HepG2 (cell line): ENCODE measurements around the gene SERPINB1. TPM values are rescaled to one million over a fixed set of nuclear protein-coding genes. Genes with fewer than 3 reads are reported as not detected.
A peak's percentile ranks its signal among the peaks of the same experiment; 100 is the strongest.

Source experiments
- BHLHE40 ChIP-seq: IDR thresholded peaks from 2 replicates; pipeline ENCODE4 v1.6.1; 2011; ENCODE audit warnings: low read length, improper control_type of control experiment
- CHD4 ChIP-seq: fragments of 200-600 bp; sonication (generic); IDR thresholded peaks from 2 replicates; pipeline ENCODE4 v1.7.0; 2017; ENCODE audit warnings: mild to moderate bottlenecking, low read length, borderline replicate concordance
- FOXP4 ChIP-seq: sonication (generic); formaldehyde crosslinking; IDR thresholded peaks from 2 replicates; pipeline ENCODE4 v1.4.0; 2020; ENCODE audit warnings: missing genetic modification reagents
- HOXA3 ChIP-seq: sonication (generic); formaldehyde crosslinking; IDR thresholded peaks from 2 replicates; pipeline ENCODE4 v1.5.0; 2020; ENCODE audit warnings: missing genetic modification reagents
- MIER3 ChIP-seq: IDR thresholded peaks from 2 replicates; pipeline ENCODE4 v1.6.1; 2016; ENCODE audit warnings: missing compliant biosample characterization, borderline replicate concordance
- NFE2L2 ChIP-seq: fragments of 150-350 bp; IDR thresholded peaks from 2 replicates; pipeline ENCODE4 v1.6.1; 2014; ENCODE audit warnings: low read length
- NONO ChIP-seq, 2 experiments: fragments of 450-650 bp in 1 of 2; sonication (generic) in 1 of 2; formaldehyde crosslinking in 1 of 2; IDR thresholded peaks in 1 of 2; conservative IDR thresholded peaks in 1 of 2; 2 replicates each; pipeline versions ENCODE4 v1.6.1 to v1.8.0; 2017 to 2022; ENCODE audit warnings: mild to moderate bottlenecking in 1 of 2, missing genetic modification reagents in 1 of 2, moderate library complexity in 1 of 2
- ONECUT2 ChIP-seq: sonication (generic); formaldehyde crosslinking; IDR thresholded peaks from 2 replicates; pipeline ENCODE4 v1.4.0; 2020; ENCODE audit warnings: missing genetic modification reagents
- PHF5A ChIP-seq: IDR thresholded peaks from one replicate; pipeline ENCODE4 v1.6.1; 2018; ENCODE audit warnings: low read depth, missing genetic modification reagents; ENCODE audit not compliant: unreplicated experiment
- RBFOX2 ChIP-seq: fragments of 200-400 bp; formaldehyde crosslinking; IDR thresholded peaks from 2 replicates; pipeline ENCODE4 v1.6.1; 2017; ENCODE audit warnings: low read depth, mild to moderate bottlenecking, low read length
- REST ChIP-seq, 2 experiments: IDR thresholded peaks; 2 replicates each; pipeline ENCODE4 v1.6.1; 2011 to 2012; ENCODE audit warnings: low read length in 2 of 2, borderline replicate concordance in 1 of 2, low read depth in 1 of 2, mild to moderate bottlenecking in 1 of 2, moderate library complexity in 1 of 2
- SATB2 ChIP-seq: sonication (generic); formaldehyde crosslinking; IDR thresholded peaks from 2 replicates; pipeline ENCODE4 v1.5.0; 2020; ENCODE audit warnings: missing genetic modification reagents
- TRAFD1 ChIP-seq: sonication (generic); formaldehyde crosslinking; IDR thresholded peaks from 2 replicates; pipeline ENCODE4 v1.5.1; 2020; ENCODE audit warnings: missing genetic modification reagents, mild to moderate bottlenecking, borderline replicate concordance
- ZNF567 ChIP-seq: sonication (generic); formaldehyde crosslinking; IDR thresholded peaks from 2 replicates; pipeline ENCODE4 v1.8.1; 2023; ENCODE audit warnings: mild to moderate bottlenecking, missing genetic modification reagents, borderline replicate concordance
- ZNF614 ChIP-seq: IDR thresholded peaks from 2 replicates; pipeline ENCODE4 v1.6.1; 2018; ENCODE audit warnings: missing biosample characterization, missing genetic modification reagents, inconsistent platforms, borderline replicate concordance
- ZNF772 ChIP-seq: sonication (generic); formaldehyde crosslinking; IDR thresholded peaks from 2 replicates; pipeline ENCODE4 v1.5.0; 2020; ENCODE audit warnings: mild to moderate bottlenecking, missing genetic modification reagents
- polyA plus RNA-seq, 8 experiments: library from polyadenylated mRNA; depleted of rRNA in 3 of 8; stranded (reverse) in 7 of 8; unstranded in 1 of 8; fragments of >200 nt; fragmentation: Illumina TruSeq in 4 of 8; extraction: Trizol in 4 of 8; gene quantifications; 2 replicates each; pipeline versions ENCODE4 v1.2.1 to v1.2.3, GENCODE V29; 2011 to 2016; ENCODE audit warnings: low read depth in 4 of 8, missing spikeins in 1 of 8, mixed read lengths in 1 of 8; ENCODE audit not compliant: insufficient read depth in 1 of 8
- total RNA-seq, 5 experiments: library from RNA; depleted of rRNA; stranded (reverse); fragments of >200 nt; fragmentation: Illumina TruSeq; extraction: Trizol; gene quantifications; 2 replicates each; pipeline ENCODE4 v1.2.3, GENCODE V29; 2016; ENCODE audit warnings: low read depth in 1 of 5

Gene SERPINB1
- total and polyA plus RNA-seq, 2 of the 13 experiments (the other 11 are each of a cell fraction or from before 2014, with no cell fraction given) = 41.4 to 60.5 TPM

DNA sequence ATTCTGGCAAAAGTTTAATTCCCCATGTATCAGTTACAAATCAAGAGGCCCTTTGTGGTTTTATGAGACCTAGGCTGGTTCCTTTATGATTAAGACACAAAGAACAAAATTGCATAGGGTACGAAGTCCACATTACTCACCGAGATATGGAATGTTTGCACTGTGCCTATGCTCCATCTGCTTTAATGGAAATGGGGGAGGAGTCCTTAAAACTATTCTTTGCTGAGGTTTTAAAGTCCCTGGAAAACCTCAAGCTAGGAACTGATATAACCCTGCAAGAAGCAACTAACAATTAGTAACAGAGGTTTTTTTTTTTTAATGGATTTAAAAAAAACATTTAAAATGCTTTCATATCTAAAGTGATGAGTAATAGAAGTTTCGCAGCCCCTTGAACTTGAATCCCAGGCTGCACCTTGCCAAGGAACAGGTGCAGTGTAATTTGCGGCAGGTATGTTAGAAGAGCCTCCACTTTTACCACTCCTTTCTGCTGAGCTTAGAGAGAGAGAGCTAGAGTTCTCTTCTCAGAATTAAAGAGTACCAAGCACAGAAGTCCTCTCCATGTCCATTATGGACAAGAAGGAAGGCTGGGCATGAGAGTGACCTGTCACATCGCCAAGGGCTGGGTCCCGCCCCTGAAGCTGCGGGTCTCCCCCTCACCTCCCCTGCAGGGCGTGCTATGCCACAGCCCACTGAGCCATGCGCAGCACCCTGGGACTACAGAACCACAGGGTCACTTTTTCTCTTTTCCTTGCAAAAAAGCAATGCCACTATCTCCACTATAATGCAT, 2.3 kb downstream of the SERPINB1 start (continued):
- TF ChIP-seq RBFOX2 (peak; percentile 37; the same call in 1 of the 2 replicates), BHLHE40 (no peak), ONECUT2 (CRISPR knock-in tag) (no peak; the same call in 1 of the 2 replicates), FOXP4 (CRISPR knock-in tag) (peak; percentile 66), ZNF772 (CRISPR knock-in tag) (no peak; the same call in 1 of the 2 replicates), NONO (IDR thresholded peaks at IDR 0.05) (no peak), NONO (CRISPR knock-in tag; conservative IDR thresholded peaks at IDR 0.05) (0 out of 2 replicates have a peak, but pooled peaks have one; percentile 22), REST (IDR thresholded peaks at IDR 0.05; ENCODE audit: borderline replicate concordance in 1 of 2, low read depth in 1 of 2, low read length in 2 of 2) (0 out of 4 replicates have a peak, but pooled peaks of 1 of the 2 experiments have one; percentile 24), TRAFD1 (CRISPR knock-in tag) (no peak), PHF5A (CRISPR knock-in tag) (peak; percentile 53), MIER3 (CRISPR knock-in tag) (peak; percentile 85; the same call in 1 of the 2 replicates), ZNF567 (CRISPR knock-in tag) (no peak), NFE2L2 (no peak), SATB2 (CRISPR knock-in tag) (0 out of 2 replicates have a peak, but pooled peaks have one; percentile 25), HOXA3 (CRISPR knock-in tag) (peak; percentile 51), ZNF614 (CRISPR knock-in tag) (peak; percentile 80; the same call in 1 of the 2 replicates), CHD4 (peak; percentile 21; the same call in 1 of the 2 replicates)
